Duodenal mucosa (tissue), 2 donors: ENCODE measurements around the gene AKAP6.

Experiments used
- H3K27ac ChIP-seq: one replicate; pipeline ENCODE4 v1.7.0; 2013; ENCODE audit warnings: low read depth, low read length
- H3K27me3 ChIP-seq, 2 donors: one replicate each; pipeline ENCODE4 v1.7.0; 2013; ENCODE audit warnings: low read length in 2 of 2, control low read depth in 1 of 2; ENCODE audit not compliant: insufficient read depth in 2 of 2, control insufficient read depth in 1 of 2
- H3K36me3 ChIP-seq, 2 donors: one replicate each; pipeline ENCODE4 v1.7.0; 2013; ENCODE audit warnings: low read length in 2 of 2, control low read depth in 1 of 2; ENCODE audit not compliant: insufficient read depth in 2 of 2, control insufficient read depth in 1 of 2
- H3K4me1 ChIP-seq, 2 donors: one replicate each; pipeline ENCODE4 v1.7.0; 2013; ENCODE audit warnings: low read length in 2 of 2, control low read depth in 1 of 2; ENCODE audit not compliant: insufficient read depth in 2 of 2, control insufficient read depth in 1 of 2
- H3K4me3 ChIP-seq, 2 donors: one replicate each; pipeline ENCODE4 v1.7.0; 2013; ENCODE audit warnings: low read length in 2 of 2, low read depth in 1 of 2
- H3K9ac ChIP-seq, 2 donors: one replicate each; pipeline ENCODE4 v1.7.0; 2013; ENCODE audit warnings: low read length in 2 of 2, low read depth in 1 of 2
- H3K9me3 ChIP-seq, 2 donors: one replicate each; pipeline ENCODE4 v1.7.0; 2013; ENCODE audit warnings: low read length in 2 of 2, control low read depth in 1 of 2; ENCODE audit not compliant: control insufficient read depth in 1 of 2

Gene AKAP6

DNA sequence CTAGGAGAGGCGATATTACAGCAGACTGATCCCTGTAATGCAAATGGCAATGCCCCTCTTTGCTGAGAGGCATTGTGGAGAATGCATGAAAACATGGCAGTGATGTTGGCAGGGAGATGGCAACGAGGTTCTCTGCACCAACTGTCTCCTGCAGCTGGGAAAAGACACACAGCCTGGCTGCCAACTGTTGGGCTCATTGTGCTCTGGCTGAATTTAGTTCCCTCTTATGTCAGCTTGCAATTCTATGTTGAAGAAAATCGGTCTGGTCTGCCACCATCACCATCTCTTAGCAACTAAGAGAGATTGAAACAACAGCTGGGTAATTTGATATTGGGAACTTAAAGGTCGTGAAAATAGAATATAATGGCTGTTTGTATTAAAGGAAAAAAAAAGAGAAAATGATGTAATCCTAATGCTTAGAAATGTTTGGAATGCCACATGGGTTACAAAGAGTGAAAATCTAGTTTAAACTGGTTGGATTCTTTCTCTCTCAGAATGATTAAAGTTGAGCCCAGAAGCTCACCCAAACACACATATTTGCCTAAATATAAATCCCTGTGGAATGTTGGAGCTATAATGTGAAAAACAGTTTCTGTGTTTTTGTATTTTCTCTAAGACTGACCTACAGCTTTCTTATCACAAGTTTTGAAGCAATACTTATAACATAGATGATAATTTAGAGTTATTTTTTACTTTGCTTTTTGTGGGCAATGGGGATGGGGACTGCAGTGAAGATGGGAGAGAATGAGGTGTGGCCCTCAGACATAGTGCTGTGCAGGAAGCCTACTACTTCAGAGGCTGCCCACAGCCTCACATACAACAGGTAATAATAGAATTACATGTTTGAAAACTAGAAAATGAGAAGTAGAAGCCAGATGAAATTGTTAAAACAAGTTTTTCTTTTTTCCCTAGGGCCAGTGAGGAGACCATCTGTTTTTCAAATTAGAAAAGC is 143.7 kb downstream of the AKAP6 start:
- H3K36me3 ChIP-seq = no peaks in the 10 kb centered on the region
- no peaks in the 10 kb centered on the region for H3K9me3 ChIP-seq
- H3K27ac ChIP-seq = no peak overlapping the region
- no peak overlapping the region for H3K4me3 ChIP-seq
- peaks cover 6 to 7% of the 10 kb centered on the region in 2 donors for H3K4me1 ChIP-seq
- peak overlapping the region in 1 of 2 donors; percentile 6 for H3K9ac ChIP-seq
- H3K27me3 ChIP-seq = no peaks in the 10 kb centered on the region

DNA sequence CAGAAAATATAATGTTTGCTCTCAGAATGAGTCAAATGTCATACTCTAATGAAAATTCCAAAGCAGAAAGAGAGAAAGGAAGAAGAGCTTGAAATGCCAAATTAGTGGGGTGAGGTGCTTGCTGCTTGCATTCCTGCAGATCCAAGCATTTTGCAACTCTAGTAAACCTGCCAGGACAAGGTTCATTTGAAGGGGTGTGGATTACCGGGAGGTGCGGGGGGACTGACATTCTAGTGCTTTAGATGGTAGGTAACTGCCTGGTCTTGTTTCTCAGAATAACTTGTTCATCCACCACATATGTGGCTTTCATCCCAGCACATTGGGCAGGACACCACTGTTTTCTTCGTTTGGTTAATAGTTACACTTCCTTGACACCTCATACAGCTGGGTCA is 144.4 kb downstream of the AKAP6 start:
- H3K27me3 ChIP-seq = no peaks in the 10 kb centered on the region
- H3K4me3 ChIP-seq = no peak overlapping the region
- H3K36me3 ChIP-seq = no peaks in the 10 kb centered on the region
- no peak overlapping the region for H3K9ac ChIP-seq
- H3K9me3 ChIP-seq = no peaks in the 10 kb centered on the region
- peaks cover 6 to 7% of the 10 kb centered on the region in 2 donors for H3K4me1 ChIP-seq
- H3K27ac ChIP-seq = no peak overlapping the region

DNA sequence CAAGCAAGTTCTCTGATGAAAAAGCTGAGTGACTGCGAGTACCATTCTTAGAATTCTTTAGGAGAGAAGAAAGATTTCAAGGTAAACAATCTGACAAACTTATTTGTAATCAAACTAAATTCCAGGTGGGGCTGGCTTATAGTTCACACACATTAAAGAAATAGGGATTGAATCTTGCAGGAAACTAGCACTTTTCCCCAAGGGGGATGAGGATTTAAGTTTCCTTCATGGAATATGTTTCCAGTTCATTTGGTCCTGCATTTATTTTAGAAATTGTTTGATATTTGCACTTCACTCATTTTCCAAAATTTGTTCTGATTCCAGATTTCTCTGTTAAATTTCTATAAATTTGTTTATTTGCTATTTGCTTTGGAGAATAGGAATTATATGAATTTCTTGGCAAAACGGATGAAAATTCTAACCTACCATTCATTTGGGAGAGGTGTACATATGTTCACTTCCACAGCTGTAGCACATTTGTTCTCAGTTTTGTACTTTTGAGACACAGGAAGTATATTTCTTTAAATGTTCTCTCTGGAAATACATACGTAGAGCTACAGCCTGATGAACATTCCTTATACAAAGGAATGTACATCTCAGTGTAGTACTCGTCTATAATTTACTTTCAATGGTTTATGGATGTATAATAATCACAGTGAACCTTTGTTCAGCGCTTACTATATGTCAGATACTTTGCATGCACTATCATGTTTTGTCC is 145.5 kb downstream of the AKAP6 start:
- Histone ChIP-seq H3K9me3 (no peaks in the 10 kb centered on the region), H3K27ac (no peak overlapping the region), H3K4me1 (peaks cover 0 to 7% of the 10 kb centered on the region in 2 donors), H3K9ac (no peak overlapping the region), H3K4me3 (no peak overlapping the region), H3K36me3 (no peaks in the 10 kb centered on the region), H3K27me3 (no peaks in the 10 kb centered on the region)

DNA sequence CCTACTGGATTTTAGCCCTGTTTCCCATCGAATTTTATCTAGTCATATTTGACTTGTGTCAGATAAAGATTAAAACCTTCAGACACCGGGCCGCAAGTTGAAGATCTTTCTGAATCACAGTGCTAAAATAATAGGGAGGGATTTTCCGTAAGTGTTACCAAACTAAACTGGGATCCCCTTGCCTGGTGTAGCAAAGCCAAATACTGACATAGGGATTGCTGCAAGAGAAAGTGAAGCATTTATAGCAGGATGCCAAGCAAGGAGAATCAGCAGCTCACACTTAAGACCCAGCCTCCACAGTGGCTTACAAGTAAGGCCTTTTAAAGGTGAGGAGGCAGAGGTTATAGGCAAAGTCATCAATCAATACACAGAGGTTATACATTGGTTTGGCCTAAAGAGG is 147.4 kb downstream of the AKAP6 start:
- Histone ChIP-seq H3K36me3 (no peaks in the 10 kb centered on the region), H3K27me3 (no peaks in the 10 kb centered on the region), H3K27ac (no peak overlapping the region), H3K9ac (no peak overlapping the region), H3K4me3 (no peak overlapping the region), H3K4me1 (peaks cover 0 to 7% of the 10 kb centered on the region in 2 donors), H3K9me3 (no peaks in the 10 kb centered on the region)

DNA sequence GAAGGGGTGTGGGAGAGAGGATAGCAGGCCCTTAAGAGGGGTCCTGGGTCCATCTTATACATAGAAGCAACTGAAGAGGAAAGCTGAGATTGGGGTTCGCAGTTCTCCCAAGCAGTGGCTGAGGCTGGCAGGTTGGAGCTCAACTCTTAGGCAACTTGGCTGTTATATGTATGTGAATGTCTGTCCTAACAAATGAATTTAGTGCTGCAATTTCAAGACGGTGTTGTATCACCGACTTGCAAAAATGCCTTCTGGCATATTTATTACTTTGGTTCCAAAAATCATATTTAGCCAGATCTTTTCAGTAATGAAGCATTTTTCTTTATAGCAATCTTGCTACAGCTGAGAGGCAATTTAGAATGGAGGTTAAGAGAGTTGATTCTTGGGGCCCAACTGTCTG is 148.3 kb downstream of the AKAP6 start:
- Histone ChIP-seq H3K9me3 (no peaks in the 10 kb centered on the region), H3K27ac (no peak overlapping the region), H3K4me1 (peaks cover 0 to 7% of the 10 kb centered on the region in 2 donors), H3K9ac (no peak overlapping the region), H3K36me3 (no peaks in the 10 kb centered on the region), H3K4me3 (no peak overlapping the region), H3K27me3 (no peaks in the 10 kb centered on the region)

DNA sequence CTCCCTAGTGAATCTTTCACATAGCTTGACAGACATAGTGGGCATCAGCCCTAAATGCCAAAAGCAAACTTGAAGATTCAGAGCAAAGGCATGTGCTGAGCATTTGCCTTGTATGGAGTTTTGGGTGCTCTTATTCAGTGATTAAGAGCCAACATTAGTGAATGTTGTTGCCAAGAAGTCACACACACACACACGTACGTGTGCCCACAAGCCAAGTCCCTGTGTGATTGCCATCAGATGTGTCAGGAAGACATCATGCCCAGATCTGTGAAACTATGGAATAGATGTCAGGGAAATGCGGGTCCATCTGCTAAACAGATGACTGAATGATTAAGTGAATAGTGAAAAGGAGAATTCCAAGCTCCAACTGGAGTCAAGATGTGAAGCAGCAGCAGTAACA is 149.0 kb downstream of the AKAP6 start:
- H3K36me3 ChIP-seq = no peaks in the 10 kb centered on the region
- no peak overlapping the region for H3K9ac ChIP-seq
- no peak overlapping the region for H3K27ac ChIP-seq
- H3K4me1 ChIP-seq = peaks cover 0 to 6% of the 10 kb centered on the region in 2 donors
- no peak overlapping the region for H3K4me3 ChIP-seq
- H3K27me3 ChIP-seq = no peaks in the 10 kb centered on the region
- H3K9me3 ChIP-seq = no peaks in the 10 kb centered on the region

DNA sequence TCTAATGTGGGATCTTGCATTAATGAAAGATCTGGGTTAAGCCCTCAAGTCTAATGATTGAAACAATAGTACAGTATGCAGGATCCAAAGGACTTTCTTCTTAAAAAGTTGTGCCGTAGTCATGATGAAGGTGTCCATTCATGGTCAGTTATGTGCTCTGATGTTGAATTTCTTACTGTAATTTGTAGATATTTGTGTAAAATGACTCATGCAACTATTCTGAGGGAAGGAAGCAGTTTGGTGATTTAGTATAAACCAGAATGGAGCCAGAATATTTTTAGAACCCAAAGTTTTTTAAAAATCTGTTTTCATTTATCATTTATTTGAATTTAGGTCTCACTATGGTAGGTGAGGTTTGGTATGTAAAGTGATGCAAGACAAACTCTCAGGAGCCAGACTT is 151.2 kb downstream of the AKAP6 start:
- no peaks in the 10 kb centered on the region for H3K4me1 ChIP-seq
- no peaks in the 10 kb centered on the region for H3K36me3 ChIP-seq
- H3K27ac ChIP-seq = no peak overlapping the region
- no peaks in the 10 kb centered on the region for H3K9me3 ChIP-seq
- H3K27me3 ChIP-seq = no peaks in the 10 kb centered on the region
- H3K9ac ChIP-seq = no peak overlapping the region
- H3K4me3 ChIP-seq = no peak overlapping the region

DNA sequence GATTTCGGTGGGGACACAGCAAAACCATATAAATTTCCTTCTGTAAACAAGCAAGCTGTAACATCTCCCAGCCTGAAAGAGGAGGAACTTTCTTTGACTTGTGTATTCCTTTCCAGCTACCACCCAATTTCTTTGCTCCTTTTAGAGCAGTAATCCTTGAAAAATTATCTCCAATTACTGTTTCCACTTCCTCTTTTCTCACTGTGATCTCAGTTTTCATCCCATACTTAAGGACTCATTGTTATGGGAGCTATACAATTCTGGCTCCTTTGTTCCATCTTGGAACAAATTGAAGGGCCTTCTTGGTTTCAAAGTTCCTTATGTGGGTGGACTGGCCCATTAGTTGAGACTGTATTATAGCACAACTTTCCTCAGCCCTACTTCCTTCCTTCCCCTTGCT is 152.6 kb downstream of the AKAP6 start:
- no peak overlapping the region for H3K9ac ChIP-seq
- no peak overlapping the region for H3K4me3 ChIP-seq
- H3K4me1 ChIP-seq = no peaks in the 10 kb centered on the region
- H3K27ac ChIP-seq = no peak overlapping the region
- no peaks in the 10 kb centered on the region for H3K36me3 ChIP-seq
- H3K9me3 ChIP-seq = no peaks in the 10 kb centered on the region
- no peaks in the 10 kb centered on the region for H3K27me3 ChIP-seq

DNA sequence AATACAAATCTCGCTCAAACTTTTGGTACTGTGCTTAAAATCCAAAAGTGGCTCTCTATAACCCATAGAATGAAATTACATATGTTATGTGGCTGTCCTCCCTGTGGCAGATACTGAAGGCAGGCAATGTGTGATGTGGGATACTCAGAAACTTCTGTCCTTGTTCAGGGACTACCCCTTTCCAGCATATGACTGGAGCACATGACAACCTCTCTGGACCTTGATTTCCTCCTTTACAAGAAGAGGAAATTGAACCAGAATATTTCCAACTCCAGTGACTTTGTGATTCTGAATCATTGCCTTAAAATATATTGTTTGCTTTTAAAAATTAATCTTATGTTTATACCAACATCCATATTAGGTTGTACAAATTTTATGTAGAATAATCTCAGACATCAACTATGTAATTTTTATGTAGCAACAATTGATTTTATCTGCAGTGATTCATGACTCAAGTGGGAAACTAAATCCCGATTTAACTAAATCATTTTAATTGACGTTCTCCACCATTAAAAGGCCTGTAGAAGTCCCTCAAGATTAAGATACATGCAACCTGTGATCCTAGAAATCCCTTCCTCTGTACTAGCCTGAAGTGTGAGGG is 162.4 kb downstream of the AKAP6 start:
- H3K9ac ChIP-seq = no peak overlapping the region
- no peak overlapping the region for H3K27ac ChIP-seq

DNA sequence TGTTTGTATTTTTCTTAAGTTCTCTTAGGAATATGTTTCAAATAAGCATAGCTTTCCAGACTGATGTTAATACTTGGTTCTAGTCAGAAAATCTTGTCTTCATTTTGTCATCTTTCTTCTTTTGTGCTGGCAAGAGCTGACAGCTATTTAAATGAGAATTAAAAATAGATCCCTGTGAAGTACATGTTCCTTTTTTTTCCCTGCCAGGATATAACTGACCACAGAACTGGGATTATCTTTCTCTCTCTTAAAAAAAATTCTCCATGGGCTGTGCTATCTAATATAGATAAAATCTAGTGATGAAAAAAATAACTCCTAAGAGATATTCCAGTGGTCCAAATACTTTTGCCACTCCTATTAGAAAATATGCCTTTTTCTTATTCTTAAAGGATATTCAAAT is 163.4 kb downstream of the AKAP6 start:
- Histone ChIP-seq H3K4me1 (no peaks in the 10 kb centered on the region), H3K27me3 (no peaks in the 10 kb centered on the region), H3K9me3 (no peaks in the 10 kb centered on the region), H3K27ac (no peak overlapping the region), H3K36me3 (no peaks in the 10 kb centered on the region), H3K9ac (no peak overlapping the region), H3K4me3 (no peak overlapping the region)

More for the DNA sequence above, 162.4 kb downstream of the AKAP6 start:
- H3K4me1 ChIP-seq = no peaks in the 10 kb centered on the region
- H3K9me3 ChIP-seq = no peaks in the 10 kb centered on the region
- no peak overlapping the region for H3K4me3 ChIP-seq
- no peaks in the 10 kb centered on the region for H3K27me3 ChIP-seq
- no peaks in the 10 kb centered on the region for H3K36me3 ChIP-seq
